ENCODE results near the gene KIF16B.
"Not testable (repeated sequence)": the region's sequence is repeated elsewhere in the genome, so short reads cannot be mapped to it uniquely, and the experiment has no call there.

KIF16B gene

DNA sequence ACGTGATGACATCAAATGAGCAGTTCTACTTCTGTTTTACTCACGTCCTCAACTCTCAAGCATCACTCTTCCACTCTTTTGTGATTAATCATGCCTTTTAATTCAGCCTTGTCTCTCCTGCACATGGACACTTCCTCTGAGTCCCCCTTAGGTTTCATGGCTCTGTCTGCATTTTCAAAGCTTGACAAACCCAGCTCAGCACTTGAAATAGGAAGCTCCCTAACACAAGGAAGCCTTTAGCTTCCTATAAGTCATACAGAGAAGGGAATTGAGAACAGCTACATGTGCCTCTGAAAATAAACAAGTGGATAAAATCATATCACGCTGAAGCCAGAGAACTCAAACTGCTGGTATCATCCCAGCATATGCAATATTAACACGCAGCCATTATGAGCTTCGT is 21.2 kb downstream of the KIF16B start:
- DNase-seq = no peak

DNA sequence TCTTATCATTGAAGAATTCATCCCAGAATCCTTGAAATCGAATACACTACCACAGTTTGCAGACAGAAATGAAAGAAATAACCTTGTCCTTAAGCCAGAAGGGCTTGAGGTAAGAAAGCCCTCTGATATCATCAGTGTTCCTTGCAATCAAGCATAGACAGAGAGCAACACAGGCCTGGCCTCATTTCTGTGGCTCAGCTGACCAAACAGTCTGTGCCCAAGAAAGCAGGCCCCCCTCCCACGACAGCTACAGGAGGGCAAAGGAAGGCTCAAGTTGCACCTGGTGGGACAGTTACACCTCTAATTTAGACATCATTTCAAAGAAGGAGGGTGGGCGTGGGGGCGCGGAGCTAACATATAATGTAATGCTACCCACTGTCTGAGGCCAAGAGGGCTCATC is 21.6 kb downstream of the KIF16B start:
- no peak for DNase-seq

DNA sequence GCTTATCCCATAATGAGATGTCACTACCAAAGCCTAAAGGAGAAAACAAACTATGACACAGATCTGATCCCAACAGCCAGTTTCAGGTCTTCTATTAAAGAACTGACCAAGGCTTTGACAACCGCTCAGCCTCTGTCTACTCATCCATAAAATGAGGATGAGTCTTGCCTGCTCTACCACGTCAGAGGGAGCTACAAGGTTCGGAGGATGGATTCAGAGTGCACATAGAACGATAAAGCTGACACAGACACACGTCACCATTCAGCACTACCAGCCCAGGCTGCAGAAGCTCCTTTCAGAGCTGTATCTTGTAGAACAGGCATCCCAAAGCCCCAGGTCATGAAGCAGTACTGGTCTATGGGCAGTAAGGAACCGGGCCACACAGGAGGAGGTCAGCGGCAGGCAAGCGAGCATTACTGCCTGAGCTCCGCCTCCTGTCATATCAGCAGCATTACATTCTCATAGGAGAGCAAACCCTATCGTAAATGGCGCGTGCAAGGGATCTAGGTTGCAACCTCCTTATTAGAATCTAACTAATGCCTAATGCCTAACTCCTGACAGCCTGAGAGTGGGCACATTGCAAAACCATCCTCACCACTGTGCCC is 25.1 kb downstream of the KIF16B start:
- DNase-seq = no peak

DNA sequence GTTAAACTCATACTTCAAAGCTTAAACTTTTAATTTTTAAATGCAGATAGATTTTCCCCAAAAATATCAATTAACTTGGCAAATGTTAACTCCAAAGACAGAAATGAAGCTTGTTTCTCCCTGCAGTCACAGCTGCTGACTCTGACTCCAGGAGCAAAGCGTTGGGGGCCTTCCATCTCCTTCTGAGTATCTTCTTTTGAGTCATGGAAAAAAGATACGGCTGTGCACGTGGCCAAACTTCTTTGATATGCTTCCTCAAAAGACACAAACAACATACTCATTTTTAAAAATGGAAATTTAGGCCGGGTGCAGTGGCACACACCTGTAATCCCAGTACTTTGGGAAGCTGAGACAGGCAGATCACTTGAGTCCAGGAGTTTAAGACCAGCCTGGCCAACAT is 28.3 kb downstream of the KIF16B start:
- DNase-seq = no peak

DNA sequence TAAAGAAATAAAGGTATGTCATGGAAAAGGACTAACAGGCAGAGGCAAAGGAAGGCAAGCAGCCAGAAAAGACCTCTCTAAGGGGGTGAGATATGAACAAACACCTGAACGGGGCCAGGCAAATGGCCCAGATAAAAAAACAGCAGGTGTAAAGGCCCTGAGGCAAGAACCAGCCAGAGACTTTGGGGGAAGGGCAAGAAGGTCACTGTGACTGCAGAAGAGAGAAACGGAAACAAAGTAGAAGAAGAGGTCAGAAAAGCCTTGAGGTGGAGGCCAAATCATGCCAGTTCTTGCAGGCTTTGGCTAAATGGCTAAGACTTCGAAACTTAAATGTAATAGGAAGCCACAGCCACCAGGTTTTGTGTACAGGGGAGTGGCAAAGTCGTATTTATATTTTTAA is 30.8 kb downstream of the KIF16B start:
- DNase-seq = no peak

DNA sequence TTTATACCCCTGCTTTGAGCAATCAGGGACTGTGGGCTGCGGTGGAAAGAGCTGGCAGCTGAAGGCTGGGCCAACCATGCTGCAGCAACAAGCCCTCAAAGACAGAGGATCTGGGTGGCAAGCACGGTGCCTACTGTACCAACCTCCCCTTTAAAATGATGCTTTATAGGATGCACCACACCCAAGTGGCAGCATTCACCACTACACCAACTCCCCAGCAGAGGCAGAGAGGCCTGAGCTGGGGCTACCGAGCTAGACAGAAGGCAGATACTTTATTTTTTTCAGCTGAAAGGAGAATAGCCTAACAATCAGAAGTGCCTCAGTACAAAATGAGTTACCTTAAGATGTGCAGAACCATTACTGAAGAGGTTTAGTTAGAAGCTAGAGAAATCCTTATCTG is 31.4 kb downstream of the KIF16B start:
- no peak for DNase-seq

DNA sequence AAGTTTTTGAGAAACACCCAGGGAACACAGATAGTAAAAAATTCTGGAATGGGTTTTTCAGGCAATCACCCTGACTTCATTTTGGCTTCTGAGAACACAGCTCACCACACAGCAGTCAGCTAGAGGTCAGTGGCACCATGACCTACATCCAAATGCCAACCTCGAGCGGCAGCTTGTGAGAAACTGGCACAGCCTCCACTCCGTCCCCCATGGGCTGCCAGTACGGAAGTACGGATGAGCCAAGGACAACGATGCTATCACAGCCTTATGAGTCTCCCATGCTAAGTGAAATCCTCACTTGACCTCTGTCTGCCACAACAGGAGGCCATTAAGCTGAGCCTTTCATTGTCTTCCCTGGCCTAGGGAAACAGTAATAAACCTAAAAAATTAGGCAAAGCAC is 32.0 kb downstream of the KIF16B start:
- no peak for DNase-seq

DNA sequence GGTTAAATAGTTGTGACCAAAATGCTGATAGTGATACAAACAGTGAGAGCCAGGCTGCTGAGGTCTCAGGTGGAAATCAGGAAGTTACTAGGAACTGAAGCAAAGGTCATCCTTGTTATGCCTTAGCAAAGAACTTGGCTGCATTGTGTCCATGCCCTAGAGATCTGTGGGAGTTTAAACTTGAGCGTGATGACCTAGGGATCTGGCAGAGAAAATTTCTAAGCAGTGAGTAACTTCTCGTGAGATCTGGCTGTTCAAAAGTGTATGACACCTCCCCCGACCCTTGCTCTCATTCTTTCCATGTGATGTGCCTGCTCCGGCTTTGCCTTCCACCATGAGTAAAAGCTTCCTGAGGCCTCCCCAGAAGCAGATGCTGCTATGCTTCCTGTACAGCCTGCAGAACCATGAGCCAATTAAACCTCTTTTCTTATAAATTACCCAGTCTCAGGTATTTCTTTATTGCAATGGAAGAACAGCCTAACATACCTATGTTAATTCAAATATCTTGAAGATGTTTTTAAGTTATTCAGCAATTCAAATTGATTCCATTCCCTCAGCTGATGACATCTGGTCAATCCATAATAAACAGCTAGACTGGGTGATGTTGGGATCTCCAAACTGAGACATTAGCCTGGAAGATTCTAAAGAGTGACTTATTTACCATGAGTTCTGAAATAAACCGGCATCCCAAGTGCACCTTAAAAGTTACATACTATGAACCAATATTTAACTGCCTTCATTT is 33.8 kb downstream of the KIF16B start:
- no peak for DNase-seq

DNA sequence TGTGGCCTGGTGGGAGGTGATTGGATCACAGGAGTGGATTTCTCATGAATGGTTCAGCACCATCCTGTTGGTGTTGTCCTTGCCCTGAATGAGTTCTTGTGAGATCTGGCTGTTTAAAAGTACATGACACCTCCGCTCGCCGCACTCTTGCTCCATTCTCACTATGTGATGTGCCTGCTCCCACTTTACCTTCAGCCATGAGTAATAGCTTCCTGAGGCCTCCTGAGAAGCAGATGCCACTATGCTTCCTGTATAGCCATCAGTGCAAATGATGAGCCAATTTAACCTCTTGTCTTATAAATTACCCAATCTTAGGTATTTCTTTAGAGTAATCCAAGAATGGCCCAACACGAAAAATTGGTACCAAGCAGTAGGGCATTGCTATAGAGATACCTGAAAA is 34.5 kb downstream of the KIF16B start:
- no peak for DNase-seq

DNA sequence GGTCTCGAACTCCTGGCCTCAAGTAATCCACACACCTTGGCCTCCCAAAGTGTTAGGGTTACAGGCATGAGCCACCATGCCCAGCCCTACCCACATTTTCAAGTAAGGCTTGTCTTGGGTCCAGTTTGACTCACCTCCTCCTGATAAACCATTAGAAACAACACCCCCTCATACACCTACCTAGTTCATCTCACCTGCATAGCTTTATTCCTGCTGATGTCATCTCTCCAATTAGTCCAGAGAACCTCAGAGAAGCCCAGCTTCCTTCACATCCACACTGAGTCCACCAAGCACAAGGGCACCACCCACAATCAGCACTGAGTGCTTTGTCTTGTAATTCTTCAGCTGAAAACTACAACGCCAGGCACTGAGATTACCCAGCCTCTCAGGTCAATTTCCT is 35.3 kb downstream of the KIF16B start:
- no peak for DNase-seq

DNA sequence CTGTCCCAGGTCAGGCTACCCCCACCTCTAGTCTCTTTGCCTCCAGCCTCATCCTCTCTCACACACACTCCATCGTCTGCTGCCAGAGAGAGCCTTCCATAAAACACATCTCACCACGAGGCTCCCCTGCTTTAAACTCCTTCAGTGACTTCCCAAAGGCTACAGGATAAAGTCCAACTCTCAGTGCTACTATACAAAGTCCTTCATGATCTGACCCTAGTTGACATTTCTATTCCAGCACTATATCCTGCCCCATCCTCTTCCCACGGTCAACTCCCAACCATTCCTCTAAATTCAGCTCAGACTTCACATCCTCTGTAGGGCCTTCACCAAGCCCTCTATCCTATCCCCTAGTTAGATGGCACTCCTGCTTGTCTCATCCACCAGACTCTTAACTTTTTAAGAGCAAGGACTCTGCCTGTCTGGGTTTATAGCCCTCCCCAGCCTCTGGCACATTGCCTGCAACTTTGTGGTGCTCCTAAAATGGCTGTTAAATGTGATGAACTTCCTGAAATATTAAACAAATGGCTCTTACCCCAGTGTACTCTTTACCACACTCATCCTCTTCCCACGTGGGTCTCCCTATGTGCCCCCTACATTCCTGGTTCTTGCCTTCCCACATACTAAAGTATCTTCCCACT is 36.1 kb downstream of the KIF16B start:
- no peak for DNase-seq

DNA sequence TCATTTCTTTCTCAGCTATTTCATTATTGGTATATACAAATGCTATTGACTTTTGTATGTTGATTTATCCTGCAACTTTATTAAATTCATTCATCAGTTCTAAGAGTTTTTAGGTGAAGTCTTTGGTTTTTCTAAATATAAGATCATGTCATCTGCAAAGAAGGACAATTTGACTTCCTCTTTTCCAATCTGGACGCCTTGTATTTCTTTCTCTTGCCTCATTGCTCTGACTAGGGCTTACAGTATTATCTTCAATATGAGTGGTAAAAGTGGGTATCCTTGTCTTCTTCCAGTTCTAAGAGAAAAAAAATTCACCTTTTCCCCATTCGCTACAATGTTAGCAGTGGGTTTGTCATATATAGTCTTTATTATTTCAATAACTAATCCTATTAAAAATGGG is 38.0 kb downstream of the KIF16B start:
- DNase-seq = no peak

DNA sequence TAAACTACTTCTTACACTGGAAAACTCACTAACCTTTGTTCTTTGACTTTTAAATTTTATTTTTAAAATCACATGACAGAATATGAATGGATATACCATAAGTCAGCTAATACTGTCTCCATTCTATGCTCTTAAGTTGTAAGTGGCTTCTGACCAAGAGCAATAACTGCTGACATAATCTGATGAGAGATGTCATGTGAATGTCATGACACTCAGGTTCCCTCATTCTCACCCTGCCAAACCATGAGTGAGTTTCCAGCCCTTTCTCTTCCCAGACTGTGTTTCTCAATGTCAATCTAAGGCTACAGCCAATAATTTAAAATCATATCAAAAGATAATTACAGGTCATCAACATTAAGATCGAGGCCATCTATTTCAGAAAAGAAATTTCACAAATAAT is 39.7 kb downstream of the KIF16B start:
- no peak for DNase-seq

DNA sequence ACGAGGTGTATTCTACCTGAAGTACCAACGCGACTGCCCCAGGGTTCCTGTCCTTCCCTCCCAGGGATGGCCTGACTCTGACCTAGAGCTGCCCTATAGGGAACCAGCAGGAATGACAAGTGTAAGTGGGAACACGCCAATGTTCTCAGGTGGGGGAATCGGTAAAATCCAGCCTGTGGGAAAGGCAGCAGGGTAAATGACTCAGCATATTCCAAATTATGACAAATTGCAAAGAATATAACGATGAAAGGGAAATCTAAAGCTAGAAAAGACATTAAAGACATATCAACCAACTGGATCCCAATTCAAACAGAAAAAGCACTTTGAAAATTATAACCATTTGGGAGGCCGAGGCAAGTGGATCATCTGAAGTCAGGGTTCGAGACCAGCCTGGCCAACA is 41.8 kb downstream of the KIF16B start:
- DNase-seq = no peak

DNA sequence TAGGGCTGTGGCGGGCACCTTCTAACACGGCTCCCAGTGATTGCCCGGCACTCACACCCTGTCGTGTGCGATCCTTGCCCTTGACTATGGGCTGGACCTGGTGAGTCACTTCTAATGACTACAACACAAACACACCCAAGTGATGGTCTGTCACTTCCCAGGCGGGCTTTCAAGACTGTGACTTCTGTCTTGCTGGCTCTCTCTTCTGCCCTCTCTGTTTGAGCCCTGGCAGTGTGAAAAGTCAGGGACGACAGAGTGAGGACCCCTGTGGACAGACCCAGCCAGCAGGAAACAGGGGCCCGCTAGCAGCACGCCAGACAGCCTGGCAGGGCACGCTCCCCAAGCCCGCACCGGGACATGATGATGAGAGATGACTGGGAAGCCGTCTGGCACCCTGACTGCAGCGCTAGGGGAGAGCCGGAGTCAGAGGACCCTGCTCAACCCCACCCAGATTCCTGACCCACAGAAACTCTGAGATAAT is 43.0 kb downstream of the KIF16B start:
- DNase-seq = no peak

DNA sequence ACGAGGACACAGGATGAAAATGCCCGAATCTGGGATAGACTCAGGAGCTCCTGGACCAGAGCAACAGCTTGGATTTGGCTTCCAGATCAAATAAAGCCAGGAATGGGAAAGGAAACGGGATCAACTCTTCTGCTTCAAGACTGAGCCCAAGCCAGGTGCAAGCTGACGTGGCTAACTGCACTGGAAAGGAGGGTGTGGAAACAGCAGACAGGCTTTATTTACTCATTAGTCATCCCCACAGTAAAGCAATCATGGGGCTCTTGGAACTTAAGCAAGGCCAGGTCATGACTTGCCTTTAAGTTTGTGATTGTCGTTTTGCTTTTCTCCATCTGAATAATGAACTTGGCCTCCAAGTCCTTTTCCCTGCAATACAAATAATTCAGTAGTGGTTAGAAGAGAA is 45.2 kb downstream of the KIF16B start:
- no peak for DNase-seq

DNA sequence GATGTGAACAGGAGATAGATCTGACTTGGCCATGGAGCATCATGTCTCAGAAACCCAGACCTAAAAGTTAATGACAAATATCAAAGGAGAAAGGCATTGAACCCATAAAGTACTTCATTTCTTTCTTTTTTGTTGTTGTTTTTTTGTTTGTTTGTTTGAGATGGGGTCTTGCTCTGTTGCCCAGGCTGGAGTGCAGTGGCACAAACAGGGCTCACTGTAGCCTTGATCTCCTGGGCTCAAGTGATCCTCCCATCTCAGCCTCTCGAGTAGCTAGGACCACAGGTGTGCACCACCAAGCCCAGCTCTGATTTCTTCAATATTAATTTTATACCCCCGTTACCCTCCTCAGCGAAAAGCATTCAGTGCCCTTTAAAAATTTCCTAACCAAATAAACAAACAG is 45.8 kb downstream of the KIF16B start:
- DNase-seq = no peak

DNA sequence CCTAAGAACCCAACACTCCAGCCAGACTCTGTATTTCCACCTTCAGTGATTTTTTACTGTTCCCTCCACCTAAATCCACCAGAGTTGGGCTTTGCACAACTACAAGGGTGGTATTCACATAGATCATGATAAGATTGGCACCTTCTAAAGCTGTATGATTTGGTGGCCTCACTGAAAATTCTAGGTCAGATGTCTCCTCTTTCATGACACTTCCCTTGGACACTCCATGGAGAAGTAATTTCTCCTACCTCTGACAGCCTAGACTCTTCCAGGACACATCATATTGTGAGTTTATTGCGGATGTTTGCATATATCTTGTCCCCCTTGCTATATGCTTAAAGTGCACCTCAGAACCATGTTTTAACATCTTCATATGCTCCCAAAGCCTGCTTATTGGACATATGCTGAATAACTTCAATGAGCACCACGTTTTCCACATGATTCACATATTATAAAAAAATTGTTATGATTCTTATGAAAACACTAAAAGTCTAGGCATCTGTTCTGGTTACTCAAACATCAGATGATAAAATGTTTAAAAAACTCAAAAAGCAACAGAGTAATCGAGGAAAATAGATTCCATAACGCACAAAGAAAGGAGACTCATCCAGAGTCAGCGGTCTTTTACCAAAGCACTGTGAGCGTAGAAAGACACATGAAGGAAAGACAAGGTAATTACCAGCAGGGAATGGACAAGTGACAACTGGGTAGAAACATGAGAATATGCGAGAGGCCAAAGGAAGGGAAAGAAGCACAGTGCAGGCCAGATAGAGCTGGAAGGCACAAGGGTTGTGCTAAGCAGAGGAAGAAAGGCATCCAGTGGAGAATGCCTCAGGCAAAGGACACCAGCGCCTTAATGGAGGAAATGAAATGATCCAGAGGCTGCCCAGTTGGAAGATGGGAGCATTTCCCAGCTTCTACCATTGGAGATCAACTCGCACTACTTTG is 46.5 kb downstream of the KIF16B start:
- DNase-seq = no peak

DNA sequence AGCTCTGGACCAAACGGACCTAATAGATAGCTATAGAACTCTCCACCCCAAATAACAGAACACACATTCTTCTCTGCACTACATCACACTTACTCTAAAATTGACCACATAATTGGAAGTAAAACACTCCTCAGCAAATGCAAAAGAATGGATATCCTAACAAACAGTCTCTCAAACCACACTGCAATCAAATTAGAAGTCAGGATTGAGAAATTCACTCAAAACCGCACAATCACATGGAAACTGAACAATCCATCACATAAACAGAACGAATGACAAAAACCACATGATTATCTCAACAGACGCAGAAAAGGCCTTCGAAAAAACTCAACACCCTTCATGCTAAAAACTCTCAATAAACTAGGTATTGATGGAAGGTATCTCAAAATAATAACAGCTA is 50.6 kb downstream of the KIF16B start:
- DNase-seq = not testable (repeated sequence)

DNA sequence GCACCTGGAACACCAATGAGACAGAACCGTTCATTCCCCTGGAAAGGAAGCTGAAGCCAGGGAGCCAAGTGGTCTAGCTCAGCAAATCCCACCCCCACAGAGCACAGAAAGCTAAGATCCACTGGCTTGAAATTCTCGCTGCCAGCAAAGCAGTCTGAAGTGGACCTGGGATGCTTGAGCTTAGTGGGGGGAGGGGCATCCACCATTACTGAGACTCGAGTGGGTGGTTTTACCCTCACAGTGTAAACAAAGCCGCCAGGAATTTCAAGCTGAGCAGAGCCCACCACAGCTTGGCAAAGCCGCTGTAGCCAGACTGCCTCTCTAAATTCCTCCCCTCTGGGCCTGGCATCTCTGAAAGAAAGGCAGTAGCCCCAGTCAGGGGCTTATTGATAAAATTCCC is 53.1 kb downstream of the KIF16B start:
- no peak for DNase-seq

DNA sequence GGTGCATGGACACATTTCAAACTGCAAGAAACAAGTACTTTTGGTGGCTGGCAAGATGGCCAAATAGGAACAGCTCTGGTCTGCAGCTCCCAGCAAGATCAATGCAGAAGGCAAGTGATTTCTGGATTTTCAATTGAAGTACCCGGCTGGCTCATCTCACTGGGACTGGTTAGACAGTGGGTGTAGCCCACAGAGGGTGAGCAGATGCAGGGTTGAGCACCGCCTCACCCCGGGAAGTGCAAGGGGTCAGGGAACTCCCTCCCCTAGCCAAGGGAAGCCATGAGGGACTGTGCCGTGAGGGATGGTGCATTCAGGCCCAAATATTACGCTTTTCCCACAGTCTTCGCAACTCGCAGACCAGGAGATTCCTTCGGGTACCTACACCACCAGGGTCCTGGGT is 53.6 kb downstream of the KIF16B start:
- not testable (repeated sequence) for DNase-seq

DNA sequence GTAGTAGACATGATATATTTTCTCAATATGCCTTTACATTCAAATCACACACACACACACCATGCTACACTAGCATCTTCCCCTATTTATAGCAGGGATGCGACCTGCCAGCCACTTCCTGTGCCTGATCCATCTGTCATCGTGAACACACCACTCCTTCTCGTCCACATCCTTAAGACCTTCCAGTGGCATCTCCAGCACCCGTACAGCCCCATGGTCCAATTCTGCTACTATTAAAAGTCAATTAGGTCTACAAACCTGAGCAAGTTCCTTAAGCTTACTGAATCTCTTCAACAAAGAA is 54.5 kb downstream of the KIF16B start:
- no peak for DNase-seq

Data from NCI-H187 (cell line).